WTC11 (cell line): ENCODE results near the gene ARL15. TPM values are rescaled to one million over a fixed set of nuclear protein-coding genes. Genes with fewer than 3 reads are reported as not detected.

Experiments used
- ATAC-seq: fragments of 200-7000 bp; cut with Tn5 transposase; 2 replicates; pipeline ENCODE4 v1.10.0; 2021; ENCODE audit warnings: mild to moderate bottlenecking, moderate library complexity
- CTCF ChIA-PET: fragments of 300-600 bp; sonication (Branson Sonifier 250); formaldehyde crosslinking; loops from one replicate; lab custom pipeline; 2021; ENCODE audit warnings: antibody characterized with exemption; lab: Charles Lee
- POLR2A ChIA-PET: fragments of 350-600 bp; sonication (Branson Sonifier 250); formaldehyde crosslinking; loops from one replicate; lab custom pipeline; 2021; ENCODE audit warnings: antibody characterized with exemption; lab: Charles Lee
- DNase-seq: peaks from one replicate; pipeline ENCODE4 v3.0.0; 2021; ENCODE audit warnings: low spot score
- H3K27ac Mint-ChIP-seq: 2 replicates; pipeline ENCODE4 v1.8.0; 2021; ENCODE audit warnings: mixed read lengths
- H3K27me3 Mint-ChIP-seq: 2 replicates; pipeline ENCODE4 v1.8.0; 2021; ENCODE audit warnings: low read depth, mild to moderate bottlenecking, moderate library complexity, mixed read lengths
- H3K36me3 Mint-ChIP-seq: 2 replicates; pipeline ENCODE4 v1.8.0; 2021; ENCODE audit warnings: mixed read lengths
- H3K4me1 Mint-ChIP-seq: 2 replicates; pipeline ENCODE4 v1.8.0; 2022; ENCODE audit warnings: mixed read lengths
- H3K4me3 Mint-ChIP-seq: 2 replicates; pipeline ENCODE4 v1.8.0; 2021; ENCODE audit warnings: mild to moderate bottlenecking, moderate library complexity, mixed read lengths
- H3K9me3 Mint-ChIP-seq: 2 replicates; pipeline ENCODE4 v1.8.0; 2021; ENCODE audit warnings: mixed read lengths
- CBFB ChIP-seq: sonication (generic); formaldehyde crosslinking; IDR thresholded peaks from 2 replicates; pipeline ENCODE4 v1.8.1; 2022; ENCODE audit warnings: mild to moderate bottlenecking, low read depth, missing genetic modification reagents
- ELF4 ChIP-seq: sonication (generic); formaldehyde crosslinking; IDR thresholded peaks from 2 replicates; pipeline ENCODE4 v1.8.1; 2022; ENCODE audit warnings: low read depth, mild to moderate bottlenecking, moderate library complexity, missing genetic modification reagents
- ETV6 ChIP-seq: sonication (generic); formaldehyde crosslinking; IDR thresholded peaks from 2 replicates; pipeline ENCODE4 v1.8.1; 2022; ENCODE audit warnings: mild to moderate bottlenecking, missing genetic modification reagents
- FOXK1 ChIP-seq: sonication (generic); formaldehyde crosslinking; IDR thresholded peaks from 2 replicates; pipeline ENCODE4 v1.8.0; 2022; ENCODE audit warnings: mild to moderate bottlenecking, moderate library complexity, missing genetic modification reagents
- FOXP1 ChIP-seq: sonication (generic); formaldehyde crosslinking; IDR thresholded peaks from 2 replicates; pipeline ENCODE4 v1.8.0; 2022; ENCODE audit warnings: missing genetic modification reagents, mild to moderate bottlenecking, moderate library complexity, borderline replicate concordance
- GABPB1 ChIP-seq: sonication (generic); formaldehyde crosslinking; IDR thresholded peaks from 2 replicates; pipeline ENCODE4 v1.8.1; 2023; ENCODE audit warnings: mild to moderate bottlenecking, missing genetic modification reagents
- IRF2 ChIP-seq: sonication (generic); formaldehyde crosslinking; IDR thresholded peaks from 2 replicates; pipeline ENCODE4 v1.8.0; 2022; ENCODE audit warnings: low read depth, missing genetic modification reagents, borderline replicate concordance
- NR1H2 ChIP-seq: sonication (generic); formaldehyde crosslinking; IDR thresholded peaks from 2 replicates; pipeline ENCODE4 v1.9.0; 2021; ENCODE audit warnings: mild to moderate bottlenecking, moderate library complexity, missing genetic modification reagents
- NR2C2 ChIP-seq: sonication (generic); formaldehyde crosslinking; IDR thresholded peaks from 2 replicates; pipeline ENCODE4 v1.8.0; 2022; ENCODE audit warnings: mild to moderate bottlenecking, missing genetic modification reagents
- RORB ChIP-seq: fragments of 250-450 bp; sonication (Bioruptor Pico); IDR thresholded peaks from 2 replicates; pipeline ENCODE4 v1.9.0; 2021; ENCODE audit warnings: mild to moderate bottlenecking
- TCF7 ChIP-seq: sonication (generic); formaldehyde crosslinking; IDR thresholded peaks from 2 replicates; pipeline ENCODE4 v1.8.0; 2022; ENCODE audit warnings: mild to moderate bottlenecking, low read depth, missing genetic modification reagents, moderate library complexity
- ZNF121 ChIP-seq: sonication (generic); formaldehyde crosslinking; IDR thresholded peaks from 2 replicates; pipeline ENCODE4 v1.8.0; 2023; ENCODE audit warnings: missing genetic modification reagents
- ZNF219 ChIP-seq: sonication (generic); formaldehyde crosslinking; IDR thresholded peaks from 2 replicates; pipeline ENCODE4 v1.8.0; 2023; ENCODE audit warnings: missing genetic modification reagents, mild to moderate bottlenecking, borderline replicate concordance
- ZNF317 ChIP-seq: sonication (generic); formaldehyde crosslinking; IDR thresholded peaks from 2 replicates; pipeline ENCODE4 v1.8.1; 2023; ENCODE audit warnings: low read depth, mild to moderate bottlenecking, moderate library complexity, missing genetic modification reagents, borderline replicate concordance
- ZNF396 ChIP-seq: fragments of 250-450 bp; sonication (Bioruptor Pico); IDR thresholded peaks from 2 replicates; pipeline ENCODE4 v1.8.0; 2021; ENCODE audit warnings: mild to moderate bottlenecking, moderate library complexity, borderline replicate concordance
- ZNF425 ChIP-seq: fragments of 250-450 bp; sonication (Bioruptor Pico); conservative IDR thresholded peaks from 2 replicates; pipeline ENCODE4 v1.9.0; 2021; ENCODE audit warnings: mild to moderate bottlenecking
- ZSCAN18 ChIP-seq: fragments of 250-450 bp; sonication (Bioruptor Pico); IDR thresholded peaks from 2 replicates; pipeline ENCODE4 v2.1.2; 2022; ENCODE audit warnings: mild to moderate bottlenecking, moderate library complexity
- total RNA-seq: library from RNA; stranded (reverse); gene quantifications from 3 replicates; pipeline ENCODE4 v1.2.3, GENCODE V29; 2021
- TF ChIP-seq, protein P1 (sequence below): sonication (generic); formaldehyde crosslinking; IDR thresholded peaks from 2 replicates; pipeline ENCODE4 v1.8.1; 2023; ENCODE audit warnings: mild to moderate bottlenecking, moderate library complexity, missing genetic modification reagents
- TF ChIP-seq, protein P2 (sequence below): sonication (generic); formaldehyde crosslinking; IDR thresholded peaks from 2 replicates; pipeline ENCODE4 v1.8.0; 2022; ENCODE audit warnings: mild to moderate bottlenecking, missing genetic modification reagents
- TF ChIP-seq, protein P3 (sequence below): sonication (generic); formaldehyde crosslinking; IDR thresholded peaks from 2 replicates; pipeline ENCODE4 v1.8.0; 2023; ENCODE audit warnings: mild to moderate bottlenecking, missing genetic modification reagents
- TF ChIP-seq, protein P4 (sequence below): sonication (generic); formaldehyde crosslinking; IDR thresholded peaks from 2 replicates; pipeline ENCODE4 v1.8.1; 2022; ENCODE audit warnings: mild to moderate bottlenecking, missing genetic modification reagents, moderate library complexity, borderline replicate concordance

The ARL15 gene
- total RNA-seq, 1 experiment from 2014 or later = 20.1 TPM

- peaks cover 38% of the 10 kb centered on the region for H3K4me1 Mint-ChIP-seq
- H3K9me3 Mint-ChIP-seq = no peaks in the 10 kb centered on the region
- no peaks in the 10 kb centered on the region for H3K27me3 Mint-ChIP-seq
- DNase-seq = no peak
- no peak for ATAC-seq
- H3K4me3 Mint-ChIP-seq = no peak overlapping the region
- CTCF ChIA-PET = no interaction called here
- POLR2A ChIA-PET = no interaction called here
- no peaks in the 10 kb centered on the region for H3K36me3 Mint-ChIP-seq
- no peak overlapping the region for H3K27ac Mint-ChIP-seq
- no peak for TF ChIP-seq RORB (CRISPR knock-in tag)
- TF ChIP-seq ZNF396 (CRISPR knock-in tag) = no peak
- TF ChIP-seq TCF7 (CRISPR knock-in tag) = no peak
- TF ChIP-seq, protein P1, sequence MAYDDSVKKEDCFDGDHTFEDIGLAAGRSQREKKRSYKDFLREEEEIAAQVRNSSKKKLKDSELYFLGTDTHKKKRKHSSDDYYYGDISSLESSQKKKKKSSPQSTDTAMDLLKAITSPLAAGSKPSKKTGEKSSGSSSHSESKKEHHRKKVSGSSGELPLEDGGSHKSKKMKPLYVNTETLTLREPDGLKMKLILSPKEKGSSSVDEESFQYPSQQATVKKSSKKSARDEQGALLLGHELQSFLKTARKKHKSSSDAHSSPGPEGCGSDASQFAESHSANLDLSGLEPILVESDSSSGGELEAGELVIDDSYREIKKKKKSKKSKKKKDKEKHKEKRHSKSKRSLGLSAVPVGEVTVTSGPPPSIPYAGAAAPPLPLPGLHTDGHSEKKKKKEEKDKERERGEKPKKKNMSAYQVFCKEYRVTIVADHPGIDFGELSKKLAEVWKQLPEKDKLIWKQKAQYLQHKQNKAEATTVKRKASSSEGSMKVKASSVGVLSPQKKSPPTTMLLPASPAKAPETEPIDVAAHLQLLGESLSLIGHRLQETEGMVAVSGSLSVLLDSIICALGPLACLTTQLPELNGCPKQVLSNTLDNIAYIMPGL (CRISPR knock-in tag) = no peak
- no peak for TF ChIP-seq ZSCAN18 (CRISPR knock-in tag)
- TF ChIP-seq, protein P2, sequence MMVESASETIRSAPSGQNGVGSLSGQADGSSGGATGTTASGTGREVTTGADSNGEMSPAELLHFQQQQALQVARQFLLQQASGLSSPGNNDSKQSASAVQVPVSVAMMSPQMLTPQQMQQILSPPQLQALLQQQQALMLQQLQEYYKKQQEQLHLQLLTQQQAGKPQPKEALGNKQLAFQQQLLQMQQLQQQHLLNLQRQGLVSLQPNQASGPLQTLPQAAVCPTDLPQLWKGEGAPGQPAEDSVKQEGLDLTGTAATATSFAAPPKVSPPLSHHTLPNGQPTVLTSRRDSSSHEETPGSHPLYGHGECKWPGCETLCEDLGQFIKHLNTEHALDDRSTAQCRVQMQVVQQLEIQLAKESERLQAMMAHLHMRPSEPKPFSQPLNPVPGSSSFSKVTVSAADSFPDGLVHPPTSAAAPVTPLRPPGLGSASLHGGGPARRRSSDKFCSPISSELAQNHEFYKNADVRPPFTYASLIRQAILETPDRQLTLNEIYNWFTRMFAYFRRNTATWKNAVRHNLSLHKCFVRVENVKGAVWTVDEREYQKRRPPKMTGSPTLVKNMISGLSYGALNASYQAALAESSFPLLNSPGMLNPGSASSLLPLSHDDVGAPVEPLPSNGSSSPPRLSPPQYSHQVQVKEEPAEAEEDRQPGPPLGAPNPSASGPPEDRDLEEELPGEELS (CRISPR knock-in tag) = no peak
- TF ChIP-seq FOXK1 (CRISPR knock-in tag) = no peak
- TF ChIP-seq, protein P3, sequence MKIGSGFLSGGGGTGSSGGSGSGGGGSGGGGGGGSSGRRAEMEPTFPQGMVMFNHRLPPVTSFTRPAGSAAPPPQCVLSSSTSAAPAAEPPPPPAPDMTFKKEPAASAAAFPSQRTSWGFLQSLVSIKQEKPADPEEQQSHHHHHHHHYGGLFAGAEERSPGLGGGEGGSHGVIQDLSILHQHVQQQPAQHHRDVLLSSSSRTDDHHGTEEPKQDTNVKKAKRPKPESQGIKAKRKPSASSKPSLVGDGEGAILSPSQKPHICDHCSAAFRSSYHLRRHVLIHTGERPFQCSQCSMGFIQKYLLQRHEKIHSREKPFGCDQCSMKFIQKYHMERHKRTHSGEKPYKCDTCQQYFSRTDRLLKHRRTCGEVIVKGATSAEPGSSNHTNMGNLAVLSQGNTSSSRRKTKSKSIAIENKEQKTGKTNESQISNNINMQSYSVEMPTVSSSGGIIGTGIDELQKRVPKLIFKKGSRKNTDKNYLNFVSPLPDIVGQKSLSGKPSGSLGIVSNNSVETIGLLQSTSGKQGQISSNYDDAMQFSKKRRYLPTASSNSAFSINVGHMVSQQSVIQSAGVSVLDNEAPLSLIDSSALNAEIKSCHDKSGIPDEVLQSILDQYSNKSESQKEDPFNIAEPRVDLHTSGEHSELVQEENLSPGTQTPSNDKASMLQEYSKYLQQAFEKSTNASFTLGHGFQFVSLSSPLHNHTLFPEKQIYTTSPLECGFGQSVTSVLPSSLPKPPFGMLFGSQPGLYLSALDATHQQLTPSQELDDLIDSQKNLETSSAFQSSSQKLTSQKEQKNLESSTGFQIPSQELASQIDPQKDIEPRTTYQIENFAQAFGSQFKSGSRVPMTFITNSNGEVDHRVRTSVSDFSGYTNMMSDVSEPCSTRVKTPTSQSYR (CRISPR knock-in tag) = no peak
- TF ChIP-seq ZNF219 = no peak
- TF ChIP-seq IRF2 (CRISPR knock-in tag) = no peak
- TF ChIP-seq NR1H2 (CRISPR knock-in tag) = no peak
- no peak for TF ChIP-seq ELF4 (CRISPR knock-in tag)
- TF ChIP-seq GABPB1 (CRISPR knock-in tag) = no peak
- no peak for TF ChIP-seq ZNF317 (CRISPR knock-in tag)
- no peak for TF ChIP-seq CBFB (CRISPR knock-in tag)
- TF ChIP-seq, protein P4, sequence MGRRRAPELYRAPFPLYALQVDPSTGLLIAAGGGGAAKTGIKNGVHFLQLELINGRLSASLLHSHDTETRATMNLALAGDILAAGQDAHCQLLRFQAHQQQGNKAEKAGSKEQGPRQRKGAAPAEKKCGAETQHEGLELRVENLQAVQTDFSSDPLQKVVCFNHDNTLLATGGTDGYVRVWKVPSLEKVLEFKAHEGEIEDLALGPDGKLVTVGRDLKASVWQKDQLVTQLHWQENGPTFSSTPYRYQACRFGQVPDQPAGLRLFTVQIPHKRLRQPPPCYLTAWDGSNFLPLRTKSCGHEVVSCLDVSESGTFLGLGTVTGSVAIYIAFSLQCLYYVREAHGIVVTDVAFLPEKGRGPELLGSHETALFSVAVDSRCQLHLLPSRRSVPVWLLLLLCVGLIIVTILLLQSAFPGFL (CRISPR knock-in tag) = no peak
These were observed 214.4 kb downstream of the ARL15 start for GRCh38 chr5:54095969-54096368.

GRCh38 chr5:54094706-54095105 is 215.7 kb downstream of the ARL15 start:
- ATAC-seq (no peak), DNase-seq (no peak)
- ChIA-PET CTCF (no interaction called here), POLR2A (no interaction called here)
- Mint-ChIP-seq H3K4me3 (no peak overlapping the region), H3K36me3 (no peaks in the 10 kb centered on the region), H3K27me3 (no peaks in the 10 kb centered on the region), H3K9me3 (no peaks in the 10 kb centered on the region), H3K4me1 (peaks cover 43% of the 10 kb centered on the region), H3K27ac (no peak overlapping the region)
- TF ChIP-seq ZNF425 (CRISPR knock-in tag) (no peak), ZNF121 (CRISPR knock-in tag) (no peak), FOXP1 (CRISPR knock-in tag) (no peak), ETV6 (CRISPR knock-in tag) (no peak), NR2C2 (CRISPR knock-in tag) (no peak)
- TF ChIP-seq, protein P1 (CRISPR knock-in tag) = no peak
